Mesothelial cell of epicardium (in vitro differentiated cells): ENCODE results near the gene MFSD2A. TPM values are rescaled to one million over a fixed set of nuclear protein-coding genes. Genes with fewer than 3 reads are reported as not detected.

Experiments used
- DNase-seq, 2 experiments: peaks; one replicate each; pipeline ENCODE4 v3.0.0; 2021; ENCODE audit warnings: low spot score in 2 of 2; ENCODE audit not compliant: unreplicated experiment in 2 of 2
- H3K27ac Mint-ChIP-seq: 2 replicates; pipeline ENCODE4 v1.8.0; 2021; ENCODE audit warnings: mixed read lengths
- H3K27me3 Mint-ChIP-seq: 2 replicates; pipeline ENCODE4 v1.8.0; 2021; ENCODE audit warnings: low read depth, mixed read lengths
- H3K36me3 Mint-ChIP-seq: 2 replicates; pipeline ENCODE4 v1.8.0; 2021; ENCODE audit warnings: mixed read lengths
- H3K4me1 Mint-ChIP-seq: 2 replicates; pipeline ENCODE4 v1.8.0; 2021; ENCODE audit warnings: mixed read lengths
- H3K4me3 Mint-ChIP-seq: 2 replicates; pipeline ENCODE4 v1.8.0; 2021; ENCODE audit warnings: mild to moderate bottlenecking, moderate library complexity, mixed read lengths
- H3K9me3 Mint-ChIP-seq: 2 replicates; pipeline ENCODE4 v1.8.0; 2021; ENCODE audit warnings: mixed read lengths
- total RNA-seq: library from RNA; stranded (reverse); gene quantifications from 3 replicates; pipeline ENCODE4 v1.2.1, GENCODE V29; 2021
- TF ChIP-seq, protein P1 (sequence below): fragments of 200-600 bp; sonication (generic); IDR thresholded peaks from one replicate; pipeline ENCODE4 v1.5.0; 2021; ENCODE audit warnings: antibody characterized with exemption; ENCODE audit not compliant: unreplicated experiment

Gene MFSD2A
- total RNA-seq, 1 donor from 2014 or later: 6.1 TPM

- Mint-ChIP-seq H3K4me1 (peaks cover 18% of the 10 kb centered on the region), H3K4me3 (no peak overlapping the region), H3K27ac (peak overlapping the region; percentile 10), H3K36me3 (no peaks in the 10 kb centered on the region), H3K9me3 (peaks cover 6% of the 10 kb centered on the region), H3K27me3 (peaks cover 31% of the 10 kb centered on the region)
- TF ChIP-seq, protein P1, sequence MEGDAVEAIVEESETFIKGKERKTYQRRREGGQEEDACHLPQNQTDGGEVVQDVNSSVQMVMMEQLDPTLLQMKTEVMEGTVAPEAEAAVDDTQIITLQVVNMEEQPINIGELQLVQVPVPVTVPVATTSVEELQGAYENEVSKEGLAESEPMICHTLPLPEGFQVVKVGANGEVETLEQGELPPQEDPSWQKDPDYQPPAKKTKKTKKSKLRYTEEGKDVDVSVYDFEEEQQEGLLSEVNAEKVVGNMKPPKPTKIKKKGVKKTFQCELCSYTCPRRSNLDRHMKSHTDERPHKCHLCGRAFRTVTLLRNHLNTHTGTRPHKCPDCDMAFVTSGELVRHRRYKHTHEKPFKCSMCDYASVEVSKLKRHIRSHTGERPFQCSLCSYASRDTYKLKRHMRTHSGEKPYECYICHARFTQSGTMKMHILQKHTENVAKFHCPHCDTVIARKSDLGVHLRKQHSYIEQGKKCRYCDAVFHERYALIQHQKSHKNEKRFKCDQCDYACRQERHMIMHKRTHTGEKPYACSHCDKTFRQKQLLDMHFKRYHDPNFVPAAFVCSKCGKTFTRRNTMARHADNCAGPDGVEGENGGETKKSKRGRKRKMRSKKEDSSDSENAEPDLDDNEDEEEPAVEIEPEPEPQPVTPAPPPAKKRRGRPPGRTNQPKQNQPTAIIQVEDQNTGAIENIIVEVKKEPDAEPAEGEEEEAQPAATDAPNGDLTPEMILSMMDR: no peak
- DNase-seq: no peak
Observed at GRCh38 chr1:39952359-39953110, 2.4 kb upstream of the MFSD2A start.

- H3K27ac Mint-ChIP-seq: no peak overlapping the region
- H3K4me1 Mint-ChIP-seq: peaks cover 20% of the 10 kb centered on the region
- H3K27me3 Mint-ChIP-seq: peaks cover 38% of the 10 kb centered on the region
- peak overlapping the region; percentile 72 for H3K4me3 Mint-ChIP-seq
- H3K36me3 Mint-ChIP-seq: no peaks in the 10 kb centered on the region
- TF ChIP-seq, protein P1: no peak
- DNase-seq: no peak
- H3K9me3 Mint-ChIP-seq: peaks cover 6% of the 10 kb centered on the region
Observed at GRCh38 chr1:39954324-39954869, 548 bp upstream of the MFSD2A start.

- peak in 1 of 2 experiments; percentile 49 for DNase-seq
- H3K36me3 Mint-ChIP-seq: no peaks in the 10 kb centered on the region
- H3K4me3 Mint-ChIP-seq: peak overlapping the region; percentile 72
- TF ChIP-seq, protein P1: no peak
- peaks cover 20% of the 10 kb centered on the region for H3K4me1 Mint-ChIP-seq
- peaks cover 38% of the 10 kb centered on the region for H3K27me3 Mint-ChIP-seq
- peaks cover under 1% of the 10 kb centered on the region for H3K9me3 Mint-ChIP-seq
- H3K27ac Mint-ChIP-seq: peak overlapping the region; percentile 64
Observed at GRCh38 chr1:39955547-39956539, 898 bp downstream of the MFSD2A start.

GRCh38 chr1:39957299-39958015 is 2.5 kb downstream of the MFSD2A start:
- no peak overlapping the region for H3K4me3 Mint-ChIP-seq
- H3K36me3 Mint-ChIP-seq: no peaks in the 10 kb centered on the region
- TF ChIP-seq, protein P1: no peak
- H3K9me3 Mint-ChIP-seq: no peaks in the 10 kb centered on the region
- no peak for DNase-seq
- no peak overlapping the region for H3K27ac Mint-ChIP-seq
- peaks cover 18% of the 10 kb centered on the region for H3K4me1 Mint-ChIP-seq
- H3K27me3 Mint-ChIP-seq: peaks cover 38% of the 10 kb centered on the region
